Measurements from ENCODE around the gene TEX11.

GRCh38 chrX:70754169-70754848 lies 154.2 kb downstream of the TEX11 start:
- TF ChIP-seq CTCF (optimal IDR thresholded peaks at IDR 0.05 in 1 of 3, IDR thresholded peaks at IDR 0.05 in 1 of 3, conservative IDR thresholded peaks at IDR 0.05 in 1 of 3; ENCODE audit: extremely low read depth in 1 of 3, insufficient read depth in 2 of 3, low read length in 3 of 3) (no peak), EZH2 (IDR thresholded peaks at IDR 0.05; ENCODE audit: low read length) (no peak)
